Suprapubic skin (tissue), 4 donors: ENCODE data around the gene ATOH8. TPM values are rescaled to one million over a fixed set of nuclear protein-coding genes. Genes with fewer than 3 reads are reported as not detected.

Experiments
- DNase-seq, 2 donors: peaks; one replicate each; pipeline ENCODE4 v3.0.0-alpha.2; 2019; ENCODE audit warnings: low spot score in 2 of 2
- H3K27ac ChIP-seq: fragments of 200-600 bp; sonication (generic); one replicate; pipeline ENCODE4 v1.5.1; 2019
- H3K27me3 ChIP-seq: fragments of 200-600 bp; sonication (generic); one replicate; pipeline ENCODE4 v1.5.1; 2019
- H3K36me3 ChIP-seq: fragments of 200-600 bp; sonication (generic); one replicate; pipeline ENCODE4 v1.5.1; 2019
- H3K4me1 ChIP-seq: fragments of 200-600 bp; sonication (generic); one replicate; pipeline ENCODE4 v1.5.1; 2019
- H3K4me3 ChIP-seq: fragments of 200-600 bp; sonication (generic); one replicate; pipeline ENCODE4 v1.5.1; 2019; ENCODE audit warnings: mild to moderate bottlenecking
- H3K9me3 ChIP-seq: fragments of 200-600 bp; sonication (generic); one replicate; pipeline ENCODE4 v1.5.1; 2019
- CTCF ChIP-seq, 2 donors: fragments of 200-600 bp in 1 of 2; fragments of 450-650 bp in 1 of 2; sonication (generic) in 1 of 2; IDR thresholded peaks; one replicate each; pipeline ENCODE4 v1.5.1; 2016 to 2019; ENCODE audit warnings: antibody characterized with exemption in 2 of 2, mild to moderate bottlenecking in 1 of 2, moderate library complexity in 1 of 2
- EP300 ChIP-seq: sonication (generic); formaldehyde crosslinking; IDR thresholded peaks from one replicate; pipeline ENCODE4 v1.6.1; 2017; ENCODE audit warnings: antibody characterized with exemption
- POLR2A ChIP-seq, 2 donors: fragments of 450-650 bp; IDR thresholded peaks; one replicate each; pipeline ENCODE4 v1.6.1; 2017; ENCODE audit warnings: antibody characterized with exemption in 2 of 2, mild to moderate bottlenecking in 2 of 2, moderate library complexity in 2 of 2
- POLR2AphosphoS5 ChIP-seq, 3 donors: sonication (generic); formaldehyde crosslinking; IDR thresholded peaks; one replicate each; pipeline ENCODE4 v1.6.1; 2017; ENCODE audit warnings: antibody characterized with exemption in 3 of 3
- WGBS: methylation state at CpG from one replicate; pipeline ENCODE4 v1.1.5; 2018; 5-methylcytosine and 5-hydroxymethylcytosine counted together
- total RNA-seq, 4 donors: library from RNA; depleted of rRNA; stranded (reverse); fragments of >200 nt; gene quantifications; one replicate each; pipeline ENCODE4 v1.1.0, GENCODE V29; 2016

The ATOH8 gene
- total RNA-seq, 4 donors from 2014 or later = 9.7 to 30.3 (median 27.3) TPM

- no peaks in the 10 kb centered on the region for H3K27me3 ChIP-seq
- peaks cover 13% of the 10 kb centered on the region for H3K36me3 ChIP-seq
- peaks cover 49% of the 10 kb centered on the region for H3K4me1 ChIP-seq
- H3K4me3 ChIP-seq = no peak overlapping the region
- H3K27ac ChIP-seq = no peak overlapping the region
- 53% methylated on average over 19 of the region's 22 CpGs for WGBS
- TF ChIP-seq CTCF (IDR thresholded peaks at IDR 0.05) = no peak
- TF ChIP-seq EP300 = no peak
- no peak for TF ChIP-seq POLR2A (IDR thresholded peaks at IDR 0.05)
- TF ChIP-seq POLR2AphosphoS5 (IDR thresholded peaks at IDR 0.05) = no peak
- H3K9me3 ChIP-seq = no peaks in the 10 kb centered on the region
- DNase-seq = peak in 1 of 2 donors; percentile 64
These were observed 38.1 kb downstream of the ATOH8 start for GRCh38 chr2:85791704-85792565.

GRCh38 chr2:85792783-85793441 is 39.1 kb downstream of the ATOH8 start:
- H3K9me3 ChIP-seq = no peaks in the 10 kb centered on the region
- no peak overlapping the region for H3K4me3 ChIP-seq
- DNase-seq = peak in 1 of 2 donors; percentile 63
- H3K4me1 ChIP-seq = peaks cover 51% of the 10 kb centered on the region
- H3K27ac ChIP-seq = peak overlapping the region; percentile 21
- peaks cover 4% of the 10 kb centered on the region for H3K36me3 ChIP-seq
- 62% methylated on average over 8 of the region's 8 CpGs for WGBS
- TF ChIP-seq POLR2AphosphoS5 (IDR thresholded peaks at IDR 0.05) = no peak
- TF ChIP-seq CTCF (IDR thresholded peaks at IDR 0.05) = no peak
- no peak for TF ChIP-seq EP300
- TF ChIP-seq POLR2A (IDR thresholded peaks at IDR 0.05) = no peak
- no peaks in the 10 kb centered on the region for H3K27me3 ChIP-seq

GRCh38 chr2:85793584-85793983 is 39.8 kb downstream of the ATOH8 start:
- Histone ChIP-seq H3K36me3 (no peaks in the 10 kb centered on the region), H3K4me3 (no peak overlapping the region), H3K27ac (no peak overlapping the region), H3K9me3 (no peaks in the 10 kb centered on the region), H3K4me1 (peaks cover 51% of the 10 kb centered on the region), H3K27me3 (no peaks in the 10 kb centered on the region)
- DNase-seq = no peak
- TF ChIP-seq CTCF (IDR thresholded peaks at IDR 0.05) (no peak), POLR2A (IDR thresholded peaks at IDR 0.05) (no peak), EP300 (no peak)
- WGBS = 62% methylated on average over 4 of the region's 4 CpGs

- peaks cover 51% of the 10 kb centered on the region for H3K4me1 ChIP-seq
- TF ChIP-seq CTCF (IDR thresholded peaks at IDR 0.05) (no peak), POLR2A (IDR thresholded peaks at IDR 0.05) (no peak), POLR2AphosphoS5 (IDR thresholded peaks at IDR 0.05) (no peak), EP300 (no peak)
- H3K27ac ChIP-seq = no peak overlapping the region
- H3K9me3 ChIP-seq = no peaks in the 10 kb centered on the region
- H3K4me3 ChIP-seq = no peak overlapping the region
- no peak for DNase-seq
- no peaks in the 10 kb centered on the region for H3K27me3 ChIP-seq
- H3K36me3 ChIP-seq = no peaks in the 10 kb centered on the region
- 83% methylated on average over 3 of the region's 3 CpGs for WGBS
These were observed 40.2 kb downstream of the ATOH8 start for GRCh38 chr2:85794038-85794441.

- H3K4me1 ChIP-seq = peaks cover 51% of the 10 kb centered on the region
- TF ChIP-seq EP300 (no peak), POLR2AphosphoS5 (IDR thresholded peaks at IDR 0.05) (no peak), POLR2A (IDR thresholded peaks at IDR 0.05) (no peak), CTCF (IDR thresholded peaks at IDR 0.05) (no peak)
- H3K9me3 ChIP-seq = no peaks in the 10 kb centered on the region
- no peak overlapping the region for H3K27ac ChIP-seq
- H3K27me3 ChIP-seq = no peaks in the 10 kb centered on the region
- H3K4me3 ChIP-seq = no peak overlapping the region
- no peaks in the 10 kb centered on the region for H3K36me3 ChIP-seq
- 83% methylated on average over 10 of the region's 14 CpGs for WGBS
- peak in 1 of 2 donors; percentile 61 for DNase-seq
These were observed 40.8 kb downstream of the ATOH8 start for GRCh38 chr2:85794491-85795121.
